T-helper 1 cell treated with Interleukin-12 subunit alpha and Interleukin-12 subunit beta and Interleukin-4 antibody, amounts not matched to agents 30 μg/mL and 1 μg/mL, for 36 hours (primary cell): ENCODE measurements around the gene TGM1.

Experiments used
- H3K27ac Mint-ChIP-seq: one replicate; pipeline ENCODE4 v1.8.0; 2021; ENCODE audit warnings: mild to moderate bottlenecking, mixed read lengths
- H3K27me3 Mint-ChIP-seq: one replicate; pipeline ENCODE4 v1.8.0; 2021; ENCODE audit warnings: low read depth, mixed read lengths
- H3K36me3 Mint-ChIP-seq: one replicate; pipeline ENCODE4 v1.8.0; 2021; ENCODE audit warnings: low read depth, mixed read lengths
- H3K4me1 Mint-ChIP-seq: one replicate; pipeline ENCODE4 v1.8.0; 2021; ENCODE audit warnings: low read depth, mixed read lengths
- H3K4me3 Mint-ChIP-seq: one replicate; pipeline ENCODE4 v1.8.0; 2021; ENCODE audit warnings: mild to moderate bottlenecking, moderate library complexity, mixed read lengths
- H3K9me3 Mint-ChIP-seq: one replicate; pipeline ENCODE4 v1.8.0; 2021; ENCODE audit warnings: mixed read lengths

Gene TGM1

GRCh38 chr14:24298892-24299254 is 35.9 kb upstream of the TGM1 start:
- no peaks in the 10 kb centered on the region for H3K27me3 Mint-ChIP-seq
- H3K27ac Mint-ChIP-seq = peak overlapping the region; percentile 89
- no peaks in the 10 kb centered on the region for H3K9me3 Mint-ChIP-seq
- peaks cover 32% of the 10 kb centered on the region for H3K4me1 Mint-ChIP-seq
- H3K4me3 Mint-ChIP-seq = peak overlapping the region; percentile 91
- H3K36me3 Mint-ChIP-seq = peaks cover 22% of the 10 kb centered on the region

GRCh38 chr14:24297190-24297964 is 34.4 kb upstream of the TGM1 start:
- Mint-ChIP-seq H3K27ac (peak overlapping the region; percentile 78), H3K36me3 (peaks cover 25% of the 10 kb centered on the region), H3K4me1 (peaks cover 32% of the 10 kb centered on the region), H3K9me3 (no peaks in the 10 kb centered on the region), H3K4me3 (peak overlapping the region; percentile 16), H3K27me3 (no peaks in the 10 kb centered on the region)

GRCh38 chr14:24296341-24297157 is 33.6 kb upstream of the TGM1 start:
- H3K36me3 Mint-ChIP-seq = peaks cover 27% of the 10 kb centered on the region
- no peak overlapping the region for H3K4me3 Mint-ChIP-seq

GRCh38 chr14:24293525-24293924 is 30.5 kb upstream of the TGM1 start:
- peaks cover 10% of the 10 kb centered on the region for H3K27me3 Mint-ChIP-seq
- H3K4me3 Mint-ChIP-seq = no peak overlapping the region
- peaks cover 38% of the 10 kb centered on the region for H3K36me3 Mint-ChIP-seq
- H3K4me1 Mint-ChIP-seq = peaks cover 27% of the 10 kb centered on the region
- no peak overlapping the region for H3K27ac Mint-ChIP-seq
- H3K9me3 Mint-ChIP-seq = no peaks in the 10 kb centered on the region

More at GRCh38 chr14:24296341-24297157, 33.6 kb upstream of the TGM1 start:
- H3K4me1 Mint-ChIP-seq = peaks cover 32% of the 10 kb centered on the region
- H3K27me3 Mint-ChIP-seq = peaks cover 3% of the 10 kb centered on the region
- H3K27ac Mint-ChIP-seq = peak overlapping the region; percentile 78
- H3K9me3 Mint-ChIP-seq = no peaks in the 10 kb centered on the region

GRCh38 chr14:24292118-24292807 is 29.3 kb upstream of the TGM1 start:
- H3K27ac Mint-ChIP-seq = no peak overlapping the region
- no peaks in the 10 kb centered on the region for H3K9me3 Mint-ChIP-seq
- H3K36me3 Mint-ChIP-seq = peaks cover 41% of the 10 kb centered on the region
- H3K4me3 Mint-ChIP-seq = no peak overlapping the region
- H3K4me1 Mint-ChIP-seq = peaks cover 29% of the 10 kb centered on the region
- peaks cover 20% of the 10 kb centered on the region for H3K27me3 Mint-ChIP-seq

GRCh38 chr14:24291446-24292117 is 28.6 kb upstream of the TGM1 start:
- Mint-ChIP-seq H3K9me3 (no peaks in the 10 kb centered on the region), H3K36me3 (peaks cover 39% of the 10 kb centered on the region), H3K4me3 (no peak overlapping the region), H3K27me3 (peaks cover 21% of the 10 kb centered on the region), H3K4me1 (peaks cover 23% of the 10 kb centered on the region), H3K27ac (no peak overlapping the region)

GRCh38 chr14:24290746-24291145 is 27.8 kb upstream of the TGM1 start:
- Mint-ChIP-seq H3K4me3 (no peak overlapping the region), H3K27ac (no peak overlapping the region), H3K36me3 (peaks cover 35% of the 10 kb centered on the region), H3K4me1 (peaks cover 17% of the 10 kb centered on the region), H3K27me3 (peaks cover 26% of the 10 kb centered on the region), H3K9me3 (no peaks in the 10 kb centered on the region)

- H3K4me1 Mint-ChIP-seq = peaks cover 17% of the 10 kb centered on the region
- H3K36me3 Mint-ChIP-seq = peaks cover 35% of the 10 kb centered on the region
Measured at GRCh38 chr14:24289649-24290280, 26.8 kb upstream of the TGM1 start.

GRCh38 chr14:24286996-24287395 is 24.0 kb upstream of the TGM1 start:
- Mint-ChIP-seq H3K4me1 (peaks cover 17% of the 10 kb centered on the region), H3K27ac (no peak overlapping the region), H3K4me3 (no peak overlapping the region), H3K36me3 (peaks cover 20% of the 10 kb centered on the region), H3K27me3 (peaks cover 33% of the 10 kb centered on the region), H3K9me3 (no peaks in the 10 kb centered on the region)

More at GRCh38 chr14:24289649-24290280, 26.8 kb upstream of the TGM1 start:
- H3K27me3 Mint-ChIP-seq = peaks cover 29% of the 10 kb centered on the region
- H3K27ac Mint-ChIP-seq = no peak overlapping the region
- no peaks in the 10 kb centered on the region for H3K9me3 Mint-ChIP-seq
- no peak overlapping the region for H3K4me3 Mint-ChIP-seq

GRCh38 chr14:24285351-24285750 is 22.4 kb upstream of the TGM1 start:
- H3K27ac Mint-ChIP-seq = no peak overlapping the region
- peaks cover 5% of the 10 kb centered on the region for H3K36me3 Mint-ChIP-seq
- peaks cover 27% of the 10 kb centered on the region for H3K27me3 Mint-ChIP-seq
- no peaks in the 10 kb centered on the region for H3K9me3 Mint-ChIP-seq
- peaks cover 17% of the 10 kb centered on the region for H3K4me1 Mint-ChIP-seq
- H3K4me3 Mint-ChIP-seq = no peak overlapping the region

GRCh38 chr14:24284501-24285035 is 21.6 kb upstream of the TGM1 start:
- peaks cover 26% of the 10 kb centered on the region for H3K27me3 Mint-ChIP-seq
- no peak overlapping the region for H3K27ac Mint-ChIP-seq
- peaks cover 3% of the 10 kb centered on the region for H3K36me3 Mint-ChIP-seq
- H3K4me1 Mint-ChIP-seq = peaks cover 11% of the 10 kb centered on the region
- no peak overlapping the region for H3K4me3 Mint-ChIP-seq
- H3K9me3 Mint-ChIP-seq = no peaks in the 10 kb centered on the region

GRCh38 chr14:24283796-24284460 is 21.0 kb upstream of the TGM1 start:
- H3K36me3 Mint-ChIP-seq = peaks cover 3% of the 10 kb centered on the region
- no peak overlapping the region for H3K4me3 Mint-ChIP-seq
- H3K27ac Mint-ChIP-seq = no peak overlapping the region
- no peaks in the 10 kb centered on the region for H3K9me3 Mint-ChIP-seq
- H3K27me3 Mint-ChIP-seq = peaks cover 26% of the 10 kb centered on the region
- peaks cover 15% of the 10 kb centered on the region for H3K4me1 Mint-ChIP-seq

- Mint-ChIP-seq H3K9me3 (no peaks in the 10 kb centered on the region), H3K4me3 (no peak overlapping the region), H3K36me3 (peaks cover 3% of the 10 kb centered on the region), H3K4me1 (peaks cover 17% of the 10 kb centered on the region), H3K27me3 (peaks cover 21% of the 10 kb centered on the region), H3K27ac (no peak overlapping the region)
Measured at GRCh38 chr14:24282736-24283135, 19.8 kb upstream of the TGM1 start.
